Heart left ventricle (tissue), 13 donors: ENCODE data around the gene PAMR1.

ENCODE experiments used
- POLR2A ChIP-seq, 2 donors: fragments of 450-650 bp; IDR thresholded peaks; one replicate each; pipeline ENCODE4 v1.6.1; 2017; ENCODE audit warnings: antibody characterized with exemption in 2 of 2, mild to moderate bottlenecking in 2 of 2, moderate library complexity in 2 of 2
- TF ChIP-seq, protein P1 (sequence below), 12 donors: fragments of 200-600 bp; sonication (generic) in 4 of 12; IDR thresholded peaks; one replicate each; pipeline versions ENCODE4 v1.5.0 to v1.8.0; 2018 to 2022; ENCODE audit warnings: antibody characterized with exemption in 12 of 12, mild to moderate bottlenecking in 5 of 12
- donor health status: ischemic (EF 13 %, LVEDD 7.1; RV severe dilation, severe dysfunction).
- donor health status: DM: no; HTN: yes; CAD: no.
- donor health status: DM: no; HTN: no; CAD: no.
- donor health status: ischemic (EF 25% LVEDD 6.9; RV normal size, moderate dysfunction).
- donor health status: ischemic (EF 25% LVEDD 5.7; RV mildly dilated, moderate dysfunction).
- donor health status: ischemic (EF 35%, LVEDD 5.7; RV mildly dilated, moderate dysfunction).
- donor health status: nonischemic (EF 11% LVEDD 7.7; RV severe dilation, severe dysfunction).
- donor health status: DM: yes; HTN: yes; CAD: no.
- donor health status: PGD.
- donor health status: ischemic (EF 29% LVEDD 5.4; RV normal size, mild dysfunction).
- donor health status: nonischemic (EF 23%, LVEDD 6.1; RV moderate dilation, normal function).

DNA sequence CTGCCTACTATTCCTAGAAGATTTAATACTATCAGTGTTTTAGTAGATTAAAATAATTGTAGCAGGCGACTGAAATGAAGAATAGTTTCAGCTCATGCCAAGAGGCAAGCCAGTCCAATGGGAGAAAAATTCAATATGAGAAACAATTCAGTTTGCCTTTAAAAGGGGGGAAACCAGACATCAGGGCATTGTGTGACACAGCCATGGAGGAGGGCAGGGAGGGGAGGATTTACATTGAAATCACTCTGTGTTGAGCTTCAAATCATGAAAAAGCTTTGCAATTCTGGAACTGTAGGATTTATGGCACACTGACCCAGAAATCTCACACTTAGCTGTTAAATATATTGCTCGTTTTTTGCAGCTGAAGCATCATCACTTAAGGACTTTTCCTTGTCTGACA lies 110.6 kb downstream of the PAMR1 start:
- TF ChIP-seq POLR2A (IDR thresholded peaks at IDR 0.05), result no peak
- TF ChIP-seq, protein P1, sequence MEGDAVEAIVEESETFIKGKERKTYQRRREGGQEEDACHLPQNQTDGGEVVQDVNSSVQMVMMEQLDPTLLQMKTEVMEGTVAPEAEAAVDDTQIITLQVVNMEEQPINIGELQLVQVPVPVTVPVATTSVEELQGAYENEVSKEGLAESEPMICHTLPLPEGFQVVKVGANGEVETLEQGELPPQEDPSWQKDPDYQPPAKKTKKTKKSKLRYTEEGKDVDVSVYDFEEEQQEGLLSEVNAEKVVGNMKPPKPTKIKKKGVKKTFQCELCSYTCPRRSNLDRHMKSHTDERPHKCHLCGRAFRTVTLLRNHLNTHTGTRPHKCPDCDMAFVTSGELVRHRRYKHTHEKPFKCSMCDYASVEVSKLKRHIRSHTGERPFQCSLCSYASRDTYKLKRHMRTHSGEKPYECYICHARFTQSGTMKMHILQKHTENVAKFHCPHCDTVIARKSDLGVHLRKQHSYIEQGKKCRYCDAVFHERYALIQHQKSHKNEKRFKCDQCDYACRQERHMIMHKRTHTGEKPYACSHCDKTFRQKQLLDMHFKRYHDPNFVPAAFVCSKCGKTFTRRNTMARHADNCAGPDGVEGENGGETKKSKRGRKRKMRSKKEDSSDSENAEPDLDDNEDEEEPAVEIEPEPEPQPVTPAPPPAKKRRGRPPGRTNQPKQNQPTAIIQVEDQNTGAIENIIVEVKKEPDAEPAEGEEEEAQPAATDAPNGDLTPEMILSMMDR (IDR thresholded peaks at IDR 0.05), result no peak
